ENCODE measurements around the gene TNFRSF14.

TNFRSF14 gene

DNA sequence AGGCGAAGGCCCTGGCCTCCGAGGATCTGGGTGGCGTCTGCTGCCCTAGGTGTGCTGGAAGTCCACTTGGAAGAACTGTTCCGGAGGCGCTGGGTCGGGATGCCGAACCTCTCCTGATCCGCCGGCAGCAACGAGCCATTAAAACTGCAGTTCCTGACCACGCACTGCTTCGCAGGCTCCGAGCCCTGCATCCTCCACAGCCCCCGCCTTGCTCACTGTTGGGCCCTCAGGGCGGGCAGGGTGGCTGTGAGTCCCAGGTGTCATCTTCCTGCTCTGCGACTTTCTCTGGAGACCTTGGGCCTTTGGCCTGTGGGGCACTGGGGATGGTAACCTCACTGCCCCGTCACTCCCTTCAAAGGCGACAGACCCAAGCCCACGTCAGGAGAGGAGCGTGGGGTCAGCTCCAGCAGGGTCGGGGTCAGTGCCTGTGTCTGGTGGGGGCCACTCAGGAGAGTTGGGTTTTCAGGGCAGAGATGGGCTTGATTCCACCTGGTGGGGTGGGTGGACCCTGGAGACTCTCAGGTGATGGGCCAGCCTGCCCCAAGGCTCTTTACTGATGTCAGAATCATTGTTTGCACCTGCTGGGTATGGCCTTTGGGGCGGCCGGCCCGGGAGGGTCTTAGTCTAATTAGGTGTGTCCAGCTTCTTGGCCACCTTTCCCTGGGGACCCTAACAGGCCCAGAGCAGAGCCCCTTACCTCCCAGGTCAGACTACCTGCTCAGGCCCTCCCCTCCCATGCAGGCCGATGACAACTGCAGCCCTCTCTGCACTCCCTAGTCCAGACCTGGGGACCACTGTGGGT is 33.5 kb downstream of the TNFRSF14 start:
- DNase-seq = no peak

DNA sequence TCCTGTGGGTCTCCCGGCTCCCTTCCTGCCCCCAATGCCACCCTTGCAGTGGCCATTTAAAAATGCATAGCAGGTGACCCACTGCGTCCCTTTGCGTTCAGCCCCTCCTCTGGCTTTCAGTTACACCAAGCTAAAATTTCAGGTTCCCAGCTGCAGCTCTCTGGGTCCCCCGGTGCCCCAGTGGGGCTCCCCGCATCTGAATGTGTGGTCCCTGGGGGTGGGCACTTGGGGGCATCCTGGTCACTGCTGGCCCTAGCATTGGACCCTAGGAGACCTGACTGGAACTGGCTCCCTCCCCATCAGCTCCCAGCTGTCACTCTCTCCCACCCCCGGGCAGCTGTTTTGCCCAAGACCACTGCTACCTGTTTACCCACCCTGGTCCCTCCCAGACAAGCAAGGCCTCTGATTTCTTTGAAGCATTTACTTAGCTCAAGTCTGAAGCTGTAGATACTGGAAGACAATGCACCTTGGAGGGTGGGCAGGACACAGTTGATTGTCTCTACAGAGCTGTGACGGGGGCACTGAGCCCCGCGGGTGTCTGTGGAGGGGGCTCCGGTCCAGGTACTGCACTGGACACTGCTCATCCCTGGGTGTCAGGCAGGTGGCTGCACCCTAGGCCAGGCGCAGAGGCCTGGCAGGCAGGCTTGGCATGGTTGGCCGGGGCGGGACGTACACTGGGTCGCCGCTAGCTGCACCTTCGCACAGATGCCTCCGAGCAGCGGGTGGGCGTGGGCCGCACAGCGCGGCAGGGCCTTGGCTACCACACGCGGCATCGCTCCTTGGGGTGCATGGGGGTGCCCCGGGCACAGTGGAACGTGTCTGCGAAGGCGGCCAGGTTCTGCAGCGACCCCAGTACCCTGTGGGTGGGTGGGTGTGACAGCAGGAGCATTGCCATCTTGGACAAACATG is 34.3 kb downstream of the TNFRSF14 start:
- DNase-seq = no peak

DNA sequence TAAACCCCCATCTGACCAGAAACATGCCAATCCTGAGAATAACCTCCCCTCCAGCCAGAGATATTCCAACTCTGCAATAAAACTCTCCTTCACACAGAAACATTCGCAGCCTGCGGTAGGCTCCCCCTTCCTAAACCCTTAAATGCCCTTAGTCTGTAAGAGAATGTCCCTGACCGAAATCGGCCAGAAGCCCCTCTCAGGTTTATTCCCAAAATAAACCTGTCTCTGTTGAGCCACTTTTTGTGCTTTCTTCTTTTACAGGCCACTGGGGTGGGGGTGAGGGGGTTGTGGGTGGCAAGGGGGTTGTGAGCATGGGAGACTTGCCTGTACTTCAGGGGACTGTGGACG is 35.0 kb downstream of the TNFRSF14 start:
- no peak for DNase-seq

DNA sequence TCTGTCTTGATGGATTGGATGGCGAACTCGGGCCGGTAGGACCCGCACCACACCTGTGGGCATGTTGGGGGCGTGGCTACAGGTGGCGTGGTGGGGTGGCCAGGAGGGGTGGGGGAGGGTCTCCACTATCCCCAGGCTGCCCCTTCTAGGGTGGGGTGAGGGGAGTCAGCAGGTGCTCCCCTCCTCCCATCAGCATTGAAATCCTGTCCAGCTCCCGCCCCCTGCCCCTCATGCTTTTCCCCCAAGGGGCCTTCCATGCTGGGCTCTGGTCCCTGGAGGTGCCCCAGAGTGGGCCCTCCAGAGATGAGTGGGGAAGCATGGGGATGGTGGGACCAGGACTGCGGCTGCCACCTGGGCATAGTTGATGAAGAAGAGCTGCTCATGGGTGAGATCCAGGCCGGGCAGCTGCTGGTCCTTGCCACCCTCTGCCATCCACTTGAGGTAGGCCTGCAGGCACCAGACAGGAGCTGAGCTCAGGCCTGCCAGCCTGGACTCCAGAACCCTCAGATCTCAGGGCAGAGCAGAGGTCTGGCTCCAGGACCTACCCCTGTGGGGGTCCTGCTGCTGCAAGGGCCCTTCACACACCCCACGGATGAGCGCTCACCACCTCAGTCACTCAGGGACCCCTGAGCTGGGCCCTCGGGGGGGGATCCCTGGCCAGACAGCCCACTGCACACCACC is 35.5 kb downstream of the TNFRSF14 start:
- no peak for DNase-seq

DNA sequence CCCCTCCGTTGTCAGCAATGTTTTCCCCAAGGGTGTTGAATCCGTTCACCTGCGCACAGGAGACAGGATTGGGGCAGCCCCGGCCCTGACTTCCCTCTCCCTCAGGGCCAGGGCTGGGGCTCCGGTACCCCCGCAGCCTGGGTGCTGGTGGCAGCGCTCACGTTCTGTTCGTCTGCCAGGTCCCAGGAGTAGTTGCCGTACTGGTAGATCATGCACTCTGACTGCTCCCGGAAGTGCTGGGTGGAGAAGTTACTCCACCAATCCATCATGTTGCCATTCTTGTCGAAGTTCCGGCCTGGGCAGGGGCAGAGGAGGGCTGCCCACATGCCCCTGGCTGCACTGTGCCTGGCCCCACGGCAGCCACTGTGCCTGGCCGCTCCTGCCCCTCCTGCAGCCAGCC is 36.5 kb downstream of the TNFRSF14 start:
- DNase-seq = no peak

DNA sequence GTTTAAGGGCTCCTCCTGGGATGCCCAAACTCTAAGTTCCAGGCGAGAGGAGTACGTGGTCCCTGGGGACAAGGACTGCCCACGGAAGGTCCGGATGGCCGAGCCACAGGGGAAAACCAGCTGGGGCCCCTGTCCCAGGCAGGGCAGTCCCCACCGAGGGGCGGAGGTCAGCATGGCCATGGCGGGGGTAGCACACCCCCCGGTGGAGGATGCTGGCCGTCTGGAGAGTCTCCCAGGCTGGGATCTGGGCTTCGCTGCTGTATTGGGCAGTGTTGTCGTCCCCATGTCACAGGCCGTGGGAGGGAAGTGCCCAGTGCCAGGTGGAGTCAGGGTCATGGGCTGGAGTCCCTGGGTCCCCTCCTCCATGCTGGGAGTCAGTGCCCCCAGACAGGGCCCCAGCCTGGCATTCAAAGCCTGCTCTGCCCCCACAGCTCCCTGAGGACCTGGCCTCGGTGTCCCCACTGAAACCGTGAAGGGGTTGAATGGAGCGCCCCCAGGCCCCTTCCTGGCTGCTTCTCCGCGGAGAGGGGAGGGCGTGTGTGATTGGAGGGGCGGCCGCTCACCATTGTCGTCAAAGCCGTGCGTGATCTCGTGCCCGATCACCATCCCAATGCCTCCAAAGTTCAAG is 37.2 kb downstream of the TNFRSF14 start:
- DNase-seq = no peak

DNA sequence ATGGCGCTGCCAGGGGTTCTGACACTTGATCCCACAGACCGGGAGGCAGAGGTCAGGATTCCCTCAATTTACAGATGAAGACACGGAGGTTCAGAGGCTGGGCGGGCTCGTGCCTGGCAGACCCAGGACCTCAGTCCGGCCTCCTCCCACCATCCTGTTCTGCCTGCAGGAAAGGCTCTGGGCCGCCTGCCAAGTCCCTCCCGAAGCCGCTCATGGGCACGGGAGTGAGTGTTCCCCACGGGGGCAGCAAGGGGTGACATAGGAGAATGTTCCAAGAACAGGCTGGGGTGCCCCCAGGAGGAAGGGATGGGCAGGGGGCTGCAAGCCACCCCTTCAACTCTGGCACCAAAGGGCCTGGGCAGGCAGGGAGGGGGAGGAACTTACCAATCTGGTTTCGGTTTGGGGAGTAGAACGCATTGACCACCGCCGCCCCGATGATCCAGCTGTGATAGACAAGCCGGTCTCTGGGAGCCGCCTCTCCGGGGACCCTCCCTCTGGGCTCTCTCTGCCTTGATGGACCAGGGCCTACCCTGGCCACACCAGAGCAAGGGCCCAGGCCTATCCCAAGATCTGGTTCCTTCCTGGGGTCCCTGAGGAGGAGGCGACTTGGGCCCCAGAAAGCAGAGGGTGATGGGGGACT is 38.0 kb downstream of the TNFRSF14 start:
- DNase-seq = no peak

DNA sequence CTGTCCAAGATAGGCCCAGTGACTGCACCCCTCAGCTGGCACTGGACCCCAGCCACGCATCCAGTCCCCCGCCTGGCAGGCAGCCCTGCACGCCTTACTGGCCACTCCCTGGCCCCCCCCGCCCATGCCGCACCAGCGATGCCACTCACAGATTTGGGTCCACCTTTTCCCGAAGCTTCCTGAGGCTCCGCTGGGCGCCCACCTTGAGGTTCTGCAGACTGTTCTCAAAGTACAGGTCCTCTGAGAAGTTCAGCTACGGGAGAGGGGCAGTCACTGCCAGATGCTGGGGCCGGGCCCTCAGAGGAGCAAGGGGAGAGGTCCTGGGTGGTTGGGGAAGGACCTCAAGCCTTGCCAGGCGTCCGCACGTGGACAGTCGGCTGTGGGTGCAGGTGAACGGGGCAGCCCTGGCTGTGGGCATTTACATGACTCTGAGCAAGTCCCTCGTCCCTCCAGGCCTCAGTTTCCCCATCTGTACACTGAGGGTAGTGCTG is 38.5 kb downstream of the TNFRSF14 start:
- no peak for DNase-seq

DNA sequence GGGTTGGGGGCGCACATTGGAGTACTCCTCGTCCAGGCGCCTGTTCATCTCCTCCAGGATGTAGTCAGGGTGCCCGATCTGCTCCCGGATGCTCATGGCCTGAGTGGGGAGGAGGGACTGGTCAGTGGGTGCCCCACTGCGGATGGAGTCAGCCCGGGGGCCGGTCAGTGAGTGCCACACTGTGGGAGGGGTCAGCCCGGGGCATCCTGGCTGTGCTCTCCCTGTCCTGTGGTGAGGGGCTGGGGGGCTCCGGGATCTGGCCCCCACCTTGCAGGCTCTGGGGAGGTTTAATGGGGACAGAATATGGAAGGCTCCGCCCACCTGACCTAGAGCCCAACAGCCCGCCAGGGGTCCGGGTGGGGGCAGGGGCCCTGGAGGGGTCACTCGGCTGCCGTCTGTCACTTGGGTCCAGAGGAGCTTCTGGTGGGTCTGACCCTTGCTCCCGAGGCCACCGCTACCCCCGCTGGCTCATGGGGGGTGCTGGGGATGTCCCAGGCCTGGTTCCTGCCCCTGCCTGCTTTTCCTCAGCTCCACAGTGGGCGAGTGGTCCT is 39.2 kb downstream of the TNFRSF14 start:
- DNase-seq = no peak

DNA sequence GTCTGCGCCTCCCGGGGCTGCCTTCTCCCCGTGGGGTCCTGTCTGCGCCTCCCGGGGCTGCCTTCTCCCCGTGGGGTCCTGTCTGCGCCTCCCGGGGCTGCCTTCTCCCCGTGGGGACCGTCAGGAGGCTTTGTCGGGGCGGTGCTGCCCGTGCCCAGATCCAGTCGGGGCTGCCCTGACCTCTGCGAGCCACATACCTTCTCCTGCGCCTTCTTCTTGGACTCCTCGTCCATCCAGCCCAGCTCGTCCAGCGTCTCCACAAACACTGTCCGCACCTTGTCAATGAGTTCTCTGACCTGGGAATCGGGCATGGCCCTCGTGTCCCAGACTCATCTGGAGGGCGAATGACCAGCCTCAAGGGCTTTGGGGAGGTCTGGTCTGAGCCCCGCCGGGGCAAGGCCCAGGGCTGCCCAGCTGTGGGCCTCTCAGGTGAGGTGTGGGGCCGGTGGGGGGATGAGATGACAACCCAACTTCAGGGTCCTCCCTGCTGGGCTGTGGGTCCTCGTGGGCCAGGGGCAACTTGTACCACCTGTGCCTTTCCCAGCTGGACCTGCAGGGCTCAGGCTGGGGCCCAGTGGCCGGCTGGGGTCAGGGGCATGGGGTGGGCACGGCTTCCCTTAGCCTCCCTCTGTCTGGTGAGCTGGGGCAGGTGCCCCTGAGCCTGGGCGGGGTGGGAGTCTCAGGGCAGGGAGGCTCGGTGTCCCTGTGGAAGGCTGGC is 39.8 kb downstream of the TNFRSF14 start:
- no peak for DNase-seq

DNA sequence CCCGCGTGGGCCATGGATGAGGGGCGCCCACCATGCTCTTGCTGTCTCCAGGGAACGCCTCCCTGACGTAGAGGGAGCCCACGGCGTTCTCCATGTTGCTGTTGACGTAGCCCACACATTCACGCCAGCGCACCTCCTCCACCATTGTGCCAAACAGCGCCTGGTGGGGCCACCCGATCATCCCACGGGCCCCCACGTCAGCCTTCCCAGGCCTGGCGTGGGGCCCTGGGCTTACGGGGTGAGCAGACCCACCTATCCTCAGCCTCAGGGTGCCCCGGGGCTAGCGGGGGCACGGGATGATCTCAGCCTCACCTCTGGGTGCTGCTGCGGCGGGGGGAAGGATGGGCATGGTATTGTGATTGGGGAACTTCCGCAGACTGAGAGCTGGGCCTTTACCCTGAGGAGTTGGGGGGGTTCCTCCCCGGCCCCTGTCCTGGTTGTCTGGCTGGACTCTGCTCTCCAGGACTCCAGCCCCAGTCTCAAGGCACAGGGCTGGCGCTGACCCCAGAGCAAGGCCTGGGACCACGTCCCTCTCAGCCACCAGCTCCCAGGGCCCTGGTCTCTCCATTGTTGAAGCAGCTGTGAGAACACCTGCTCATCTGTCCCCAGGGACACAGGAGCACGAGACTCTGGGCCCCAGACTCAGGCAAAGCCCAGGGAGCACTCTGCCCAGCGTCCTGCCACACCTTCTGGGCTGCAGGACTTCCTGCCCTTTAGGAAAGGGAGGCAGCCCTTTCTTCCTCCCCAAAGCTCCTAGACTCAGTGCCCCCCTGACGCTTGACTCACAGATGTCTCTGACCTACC is 40.6 kb downstream of the TNFRSF14 start:
- DNase-seq = no peak

DNA sequence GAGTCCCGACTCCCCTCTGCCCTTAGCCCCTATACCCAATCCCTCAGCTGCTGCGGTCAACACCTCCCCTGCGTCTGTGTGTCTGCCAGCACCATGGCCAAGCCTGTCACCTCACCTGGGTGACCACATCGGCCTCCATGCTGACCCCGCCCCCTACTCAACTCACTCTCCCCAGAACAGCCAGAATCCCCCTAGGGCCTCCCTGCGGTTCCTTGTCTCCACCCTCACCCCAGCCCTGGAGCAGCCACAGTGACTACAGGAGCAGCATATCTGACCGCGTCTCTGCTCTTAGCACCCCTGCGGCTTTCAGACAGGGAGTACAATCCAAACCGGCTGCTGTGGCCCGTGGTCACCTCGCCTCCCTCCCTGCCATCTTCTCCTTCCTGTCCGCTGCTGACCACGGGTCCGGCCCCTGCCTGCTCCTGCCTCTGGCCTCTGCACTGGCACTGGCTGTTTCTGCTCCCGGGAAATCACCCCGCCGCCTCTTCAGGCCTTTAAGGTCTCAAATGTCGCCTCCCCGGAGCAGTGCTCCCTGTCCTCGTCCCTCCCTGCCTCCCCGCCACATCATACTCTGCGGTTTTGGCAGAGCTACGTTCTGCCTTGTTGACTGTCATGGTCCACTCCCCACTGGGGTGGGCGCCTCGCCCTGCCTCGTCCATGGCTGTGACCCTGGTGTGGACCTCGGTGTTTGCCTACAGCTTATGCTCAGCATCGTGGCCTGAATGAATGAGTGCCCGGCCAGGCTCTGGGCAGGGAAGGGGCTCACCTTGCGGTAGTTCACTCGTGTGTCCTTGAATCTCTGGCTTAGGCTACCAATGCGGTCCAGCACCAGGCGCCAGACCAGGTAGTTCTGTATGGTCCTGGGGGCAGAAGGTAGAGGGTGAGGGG is 41.5 kb downstream of the TNFRSF14 start:
- DNase-seq = no peak

DNA sequence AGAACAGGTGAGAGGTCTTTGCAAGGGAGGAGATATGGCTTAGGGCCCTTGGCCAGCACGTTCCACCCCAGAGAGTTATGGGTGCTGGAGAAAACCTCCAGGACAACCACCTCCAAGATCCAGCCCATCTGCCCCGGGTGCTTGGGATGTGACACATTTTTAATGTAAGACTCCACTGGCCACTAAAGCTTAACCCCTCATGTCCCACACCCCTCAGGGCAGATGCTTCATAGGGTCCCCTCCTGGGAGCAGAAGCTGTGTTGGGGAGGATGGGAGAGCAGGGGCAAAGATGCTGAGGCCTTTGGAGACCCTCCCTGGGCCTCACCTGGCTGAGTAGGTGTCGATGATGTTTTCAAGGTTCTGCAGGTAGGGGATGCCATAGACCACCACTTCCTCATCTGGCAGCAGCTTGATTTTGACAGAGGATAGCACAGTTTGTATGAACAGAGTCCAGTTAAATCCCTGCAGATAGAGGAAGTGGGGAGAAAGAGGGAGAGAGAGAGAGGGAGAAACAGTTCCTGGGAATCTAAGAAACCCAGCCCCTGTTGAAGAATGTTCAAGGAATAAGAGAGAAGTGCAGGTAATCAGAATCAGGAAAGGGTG is 42.3 kb downstream of the TNFRSF14 start:
- no peak for DNase-seq

DNA sequence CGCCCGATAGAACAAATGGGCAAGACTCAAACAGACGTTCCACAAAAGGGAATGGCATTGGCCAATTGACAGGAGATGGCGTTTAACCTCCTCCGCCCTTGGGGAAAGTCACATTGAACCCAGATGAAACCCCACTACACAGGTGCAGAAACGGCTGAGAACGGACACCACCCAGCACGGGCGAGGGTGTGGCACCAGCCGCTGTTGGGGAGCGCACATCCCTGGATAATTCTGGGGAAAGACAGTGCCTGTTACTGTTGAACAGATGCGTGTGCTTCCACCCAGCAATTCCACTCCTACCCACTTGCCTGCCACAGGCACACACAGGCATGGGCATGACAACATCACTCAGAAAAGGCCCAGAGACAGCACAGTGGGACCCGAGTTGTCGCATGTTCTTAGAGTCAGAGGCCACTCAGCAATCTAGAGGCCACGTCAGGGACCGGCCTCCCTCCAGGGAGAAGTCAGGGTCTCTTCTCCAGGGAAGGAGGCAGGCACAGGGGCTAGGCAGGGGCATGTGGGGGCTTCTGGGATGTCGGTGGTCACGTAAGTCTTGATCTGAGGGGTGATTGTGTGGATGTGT is 45.6 kb downstream of the TNFRSF14 start:
- DNase-seq = no peak

DNA sequence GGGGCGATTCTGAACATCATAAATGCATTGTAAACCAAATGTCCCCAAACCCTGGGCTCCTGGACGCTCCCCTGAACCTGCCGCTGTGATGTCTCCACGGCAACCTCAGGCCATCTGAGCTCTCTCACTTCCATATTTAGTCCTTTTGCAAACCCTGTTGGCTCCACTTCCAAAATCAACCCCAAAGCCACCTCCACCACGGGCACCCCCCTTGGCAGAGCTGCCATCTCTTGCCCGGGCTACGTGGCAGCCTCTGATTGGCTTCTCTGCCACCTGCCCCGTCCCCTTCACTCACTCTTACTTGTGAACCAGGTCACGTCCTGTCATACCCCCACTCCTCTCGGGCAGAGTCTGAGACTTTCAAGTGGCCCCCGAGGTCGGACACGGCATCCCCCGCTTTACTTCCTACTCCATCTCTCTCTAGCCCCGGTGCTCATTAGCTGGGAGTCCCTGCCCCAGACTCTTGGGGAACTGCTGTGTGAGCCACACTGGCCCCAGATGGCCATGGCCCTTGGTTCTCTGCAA is 46.2 kb downstream of the TNFRSF14 start:
- DNase-seq = no peak

DNA sequence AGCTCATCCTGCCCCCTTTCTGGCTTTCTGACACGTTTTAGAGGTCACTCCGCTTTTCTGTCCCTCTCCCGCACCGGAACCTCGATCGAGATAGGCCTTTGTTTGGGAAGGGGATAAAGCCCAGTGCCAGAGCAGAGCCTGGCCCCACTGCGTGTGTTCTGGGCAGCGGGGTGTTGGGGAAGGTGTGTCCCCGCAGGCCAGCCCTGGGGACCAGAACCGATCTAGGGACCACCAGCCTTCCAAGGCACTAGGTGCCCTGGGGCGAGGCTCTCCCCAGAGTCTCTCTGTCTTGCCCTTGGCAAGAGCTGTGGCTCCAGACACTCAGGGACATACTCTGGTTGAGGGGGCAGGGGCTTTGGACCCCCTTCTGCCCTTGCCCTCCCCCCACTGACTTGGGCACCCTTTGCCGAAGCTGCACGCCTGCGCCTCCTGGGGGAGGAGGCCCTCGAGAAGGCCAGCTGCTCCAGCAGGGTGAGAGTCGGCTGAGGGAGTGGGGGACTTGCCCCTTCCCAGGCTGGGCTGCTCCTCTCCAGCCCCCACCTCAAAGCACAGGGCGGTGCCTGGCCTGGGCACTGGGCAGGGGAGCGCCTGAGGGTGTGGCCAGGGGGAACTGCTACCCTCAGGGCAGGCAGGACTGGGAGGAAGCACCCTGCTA is 46.8 kb downstream of the TNFRSF14 start:
- DNase-seq = no peak

DNA sequence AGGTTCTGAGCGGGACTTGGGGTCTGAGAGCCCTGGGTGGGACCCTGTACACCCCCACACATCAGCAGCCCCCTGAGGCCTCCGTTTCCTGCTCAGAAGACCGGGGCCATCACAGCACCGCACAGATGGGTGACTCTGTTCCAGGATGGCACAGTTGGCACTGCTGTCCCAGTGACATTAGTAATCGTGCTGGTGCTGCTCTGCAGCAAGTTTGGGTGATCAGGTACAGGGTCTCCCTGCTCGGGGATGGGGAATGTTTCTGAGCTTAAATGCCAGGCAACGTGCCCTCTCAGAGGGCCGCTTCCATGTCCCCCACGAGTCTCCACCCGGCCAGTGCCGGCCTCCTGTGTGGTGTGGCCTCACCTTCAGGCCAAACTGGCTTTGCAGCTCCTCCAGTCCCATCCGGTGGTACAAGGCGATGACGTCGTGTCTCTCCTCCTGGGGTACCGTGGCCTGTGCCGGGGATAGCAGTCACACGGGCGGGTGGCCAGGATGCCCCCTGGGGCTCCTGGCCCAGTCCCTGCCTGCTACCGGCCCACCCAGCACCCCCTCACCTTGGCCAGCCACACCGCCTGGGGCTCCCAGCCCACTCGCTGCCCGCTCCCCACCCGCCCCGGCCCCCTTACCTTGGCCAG is 47.5 kb downstream of the TNFRSF14 start:
- DNase-seq = no peak
